GM20431 (cell line): ENCODE results near the gene DYSF.
"Not testable (repeated sequence)": the region's sequence is repeated elsewhere in the genome, so short reads cannot be mapped to it uniquely, and the experiment has no call there.

ENCODE experiments used
- in situ Hi-C: fragments of 300-500 bp; cut with MseI, MboI; formaldehyde crosslinking; loops from one replicate; pipeline ENCODE4 v1.15.0; 2020; ENCODE audit warnings: low sequenced_read_pairs; ENCODE audit not compliant: unreplicated experiment

Gene DYSF

GRCh38 chr2:71469403-71470398 is 16.3 kb downstream of the DYSF start:
- in situ Hi-C loops = no loop called here

GRCh38 chr2:71471276-71471675 is 17.9 kb downstream of the DYSF start:
- in situ Hi-C loops = no loop called here

GRCh38 chr2:71472019-71472418 is 18.7 kb downstream of the DYSF start:
- in situ Hi-C loops = no loop called here

DNA sequence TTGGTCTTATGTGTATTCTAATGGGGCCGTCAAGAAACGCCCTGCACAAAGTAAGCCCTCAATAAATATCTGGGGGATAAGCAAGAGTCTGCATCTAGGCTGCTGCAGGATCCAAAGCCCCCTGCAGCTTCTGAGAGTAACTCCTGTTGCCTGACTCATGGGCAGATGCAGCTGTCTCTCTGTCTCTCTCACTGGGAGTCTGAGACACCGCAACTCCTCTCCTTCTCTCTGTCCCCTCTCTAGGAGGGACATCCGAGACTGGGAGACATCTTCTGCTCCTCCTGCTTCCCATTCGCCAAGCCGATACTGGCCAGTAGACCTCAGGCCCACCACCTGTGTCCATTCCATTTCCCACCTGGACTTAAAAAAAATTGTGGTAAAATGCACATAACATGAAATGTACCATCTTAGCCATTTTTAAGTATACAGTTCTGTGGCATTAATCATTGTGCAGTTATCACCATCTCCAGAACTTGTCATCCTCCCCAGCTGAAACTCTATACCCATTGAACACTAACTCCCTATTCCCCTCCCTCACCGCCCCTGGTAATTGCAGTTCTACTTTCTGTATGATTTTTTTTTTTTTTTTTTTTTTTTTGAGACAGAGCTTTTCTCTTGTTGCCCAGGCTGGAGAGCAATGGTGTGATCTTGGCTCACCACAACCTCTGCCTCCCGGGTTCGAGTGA is 20.1 kb downstream of the DYSF start:
- in situ Hi-C loops = no loop called here

DNA sequence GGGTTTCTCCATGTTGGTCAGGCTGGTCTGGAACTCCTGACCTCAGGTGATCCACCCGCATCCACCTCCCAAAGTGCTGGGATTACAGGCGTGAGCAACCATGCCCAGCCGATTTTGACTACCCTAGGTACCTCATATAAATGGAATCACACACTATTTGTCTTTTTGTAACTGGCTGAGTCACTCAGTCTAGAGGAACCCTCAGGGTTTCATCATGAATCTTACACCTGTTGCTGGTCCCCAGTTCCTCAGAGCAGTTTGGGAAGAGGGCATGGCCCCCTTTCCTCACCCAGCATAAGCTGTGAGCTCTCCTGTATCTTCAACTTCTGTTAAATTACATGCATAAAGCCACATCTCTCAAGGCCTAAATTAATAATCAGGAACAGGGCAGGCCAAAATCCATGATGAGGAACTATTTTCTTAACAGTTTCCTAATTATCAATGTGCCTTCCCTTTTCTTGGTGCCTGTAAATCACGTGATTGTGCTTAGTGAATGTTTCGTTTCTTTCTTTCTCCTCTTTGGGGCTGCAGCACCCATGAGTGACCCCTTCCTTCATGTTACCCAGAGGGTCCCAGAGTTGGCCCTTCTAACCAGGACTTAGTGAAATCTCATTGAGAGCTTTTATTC is 20.9 kb downstream of the DYSF start:
- in situ Hi-C loops = no loop called here

- in situ Hi-C loops = no loop called here
Measured at GRCh38 chr2:71474744-71475397, 21.5 kb downstream of the DYSF start.

GRCh38 chr2:71476495-71476894 is 23.1 kb downstream of the DYSF start:
- in situ Hi-C loops = no loop called here

GRCh38 chr2:71477231-71477691 is 23.9 kb downstream of the DYSF start:
- in situ Hi-C loops = no loop called here

- in situ Hi-C loops = no loop called here
Measured at GRCh38 chr2:71478806-71479205, 25.4 kb downstream of the DYSF start.

DNA sequence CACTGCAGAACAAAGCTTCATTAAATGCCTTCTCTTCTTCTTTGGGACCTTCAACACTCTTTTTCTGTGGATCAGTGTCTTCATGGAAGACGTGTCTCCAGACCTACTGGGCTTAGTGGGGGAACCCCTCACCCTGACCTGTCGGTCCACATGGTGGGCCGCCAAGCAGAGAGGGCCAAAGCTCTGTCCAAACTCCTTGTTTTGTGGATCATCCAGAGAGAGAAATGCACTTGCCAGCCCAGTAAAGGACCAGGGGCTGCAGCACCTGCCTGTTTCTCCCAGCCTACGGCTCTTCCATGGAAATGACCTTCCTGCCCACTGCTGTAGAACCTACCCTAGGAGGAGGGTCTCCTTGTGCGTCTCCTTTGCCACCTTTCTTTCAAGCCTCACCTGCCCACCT is 25.9 kb downstream of the DYSF start:
- in situ Hi-C loops = no loop called here

- in situ Hi-C loops = no loop called here
Measured at GRCh38 chr2:71481111-71481510, 27.8 kb downstream of the DYSF start.

GRCh38 chr2:71482055-71482454 is 28.7 kb downstream of the DYSF start:
- in situ Hi-C loops = no loop called here

- in situ Hi-C loops = no loop called here
Measured at GRCh38 chr2:71483246-71483645, 29.9 kb downstream of the DYSF start.

GRCh38 chr2:71484354-71484753 is 31.0 kb downstream of the DYSF start:
- in situ Hi-C loops = no loop called here

- in situ Hi-C loops = no loop called here
Measured at GRCh38 chr2:71486881-71487640, 33.7 kb downstream of the DYSF start.

DNA sequence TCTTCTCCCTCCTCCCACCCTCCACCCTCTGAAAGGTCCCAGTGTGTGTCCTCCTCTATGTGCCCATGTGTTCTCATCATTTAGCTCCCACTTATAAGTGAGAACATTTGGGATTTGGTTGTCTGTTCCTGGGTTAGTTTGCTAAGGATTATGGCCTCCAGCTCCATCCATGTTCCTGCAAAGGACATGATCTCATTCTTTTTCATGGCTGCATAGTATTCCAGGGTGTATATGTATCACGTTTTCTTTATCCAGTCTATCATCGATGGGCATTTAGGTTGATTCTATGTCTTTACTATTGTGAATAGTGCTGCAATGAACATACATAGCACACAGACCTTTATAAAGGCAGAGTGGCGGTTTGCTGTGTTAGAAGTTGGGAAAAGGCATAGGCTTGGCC is 38.2 kb downstream of the DYSF start:
- in situ Hi-C loops = not testable (repeated sequence)

GRCh38 chr2:71492112-71492511 is 38.8 kb downstream of the DYSF start:
- in situ Hi-C loops = no loop called here

DNA sequence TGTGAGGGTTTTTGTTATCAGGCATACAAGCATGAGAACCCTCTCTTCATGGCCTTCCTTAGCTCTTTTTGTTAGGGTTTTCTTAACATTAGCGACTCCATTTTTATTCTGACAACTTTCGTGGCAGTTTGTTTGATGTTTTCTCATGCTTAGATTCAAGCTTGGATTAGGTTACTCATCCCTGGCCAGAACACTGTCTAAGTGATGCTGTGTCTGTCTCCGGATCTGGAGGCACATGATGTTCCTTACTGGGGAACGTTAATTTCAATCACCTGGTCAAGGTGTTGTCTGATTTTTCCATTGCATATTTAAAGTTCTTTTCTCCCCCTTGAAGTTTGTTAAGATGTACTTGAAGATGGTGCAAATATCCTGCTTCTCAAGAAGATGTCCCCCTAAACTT is 40.7 kb downstream of the DYSF start:
- in situ Hi-C loops = no loop called here

GRCh38 chr2:71494523-71495155 is 41.3 kb downstream of the DYSF start:
- in situ Hi-C loops = no loop called here
